Endothelial cell (in vitro differentiated cells): Measurements from ENCODE around the gene ALKBH5. TPM values are rescaled to one million over a fixed set of nuclear protein-coding genes. Genes with fewer than 3 reads are reported as not detected.

ENCODE experiments used
- DNase-seq: peaks from one replicate; pipeline ENCODE4 v3.0.0; 2021; ENCODE audit warnings: low spot score
- H3K27ac Mint-ChIP-seq: one replicate; pipeline ENCODE4 v1.8.0; 2021; ENCODE audit warnings: mixed read lengths, inconsistent platforms; ENCODE audit not compliant: unreplicated experiment
- H3K27me3 Mint-ChIP-seq: one replicate; pipeline ENCODE4 v1.8.0; 2021; ENCODE audit warnings: mild to moderate bottlenecking, moderate library complexity, mixed read lengths, inconsistent platforms; ENCODE audit not compliant: unreplicated experiment
- H3K36me3 Mint-ChIP-seq: one replicate; pipeline ENCODE4 v1.8.0; 2021; ENCODE audit warnings: mild to moderate bottlenecking, low read depth, mixed read lengths, inconsistent platforms; ENCODE audit not compliant: unreplicated experiment
- H3K4me1 Mint-ChIP-seq: one replicate; pipeline ENCODE4 v1.8.0; 2021; ENCODE audit warnings: mild to moderate bottlenecking, mixed read lengths, inconsistent platforms; ENCODE audit not compliant: unreplicated experiment
- H3K4me3 Mint-ChIP-seq: one replicate; pipeline ENCODE4 v1.8.0; 2021; ENCODE audit warnings: mild to moderate bottlenecking, mixed read lengths, inconsistent platforms; ENCODE audit not compliant: unreplicated experiment
- H3K9me3 Mint-ChIP-seq: one replicate; pipeline ENCODE4 v1.8.0; 2021; ENCODE audit warnings: mixed read lengths, inconsistent platforms; ENCODE audit not compliant: unreplicated experiment
- CTCF ChIP-seq: fragments of 200-600 bp; sonication (generic); IDR thresholded peaks from one replicate; pipeline ENCODE4 v1.5.0; 2021; ENCODE audit warnings: antibody characterized with exemption; ENCODE audit not compliant: unreplicated experiment
- total RNA-seq: library from RNA; stranded (reverse); fragmentation: NEBNext Ultra II Directional; extraction: Animal tissue kit (Norgen Biotek cat#: 25700); gene quantifications from one replicate; pipeline ENCODE4 v1.2.1, GENCODE V29; 2021; ENCODE audit not compliant: unreplicated experiment

The ALKBH5 gene
- total RNA-seq, 1 donor from 2014 or later: 55.3 TPM

GRCh38 chr17:18254888-18255649 lies 71.4 kb downstream of the ALKBH5 start:
- no peak overlapping the region for H3K27ac Mint-ChIP-seq
- peaks cover 15% of the 10 kb centered on the region for H3K4me1 Mint-ChIP-seq
- no peaks in the 10 kb centered on the region for H3K9me3 Mint-ChIP-seq
- no peak for DNase-seq
- peaks cover 9% of the 10 kb centered on the region for H3K27me3 Mint-ChIP-seq
- no peak for TF ChIP-seq CTCF
- peaks cover 26% of the 10 kb centered on the region for H3K36me3 Mint-ChIP-seq
- H3K4me3 Mint-ChIP-seq: peak overlapping the region; percentile 25

- no peak for TF ChIP-seq CTCF
- no peak for DNase-seq
- Mint-ChIP-seq H3K4me1 (peaks cover 15% of the 10 kb centered on the region), H3K36me3 (peaks cover 16% of the 10 kb centered on the region), H3K27ac (no peak overlapping the region), H3K27me3 (peaks cover 8% of the 10 kb centered on the region), H3K4me3 (no peak overlapping the region), H3K9me3 (no peaks in the 10 kb centered on the region)
These were observed 72.7 kb downstream of the ALKBH5 start for GRCh38 chr17:18256351-18256750.

GRCh38 chr17:18256776-18257175 lies 73.1 kb downstream of the ALKBH5 start:
- no peaks in the 10 kb centered on the region for H3K9me3 Mint-ChIP-seq
- no peak for TF ChIP-seq CTCF
- H3K27me3 Mint-ChIP-seq: peaks cover 8% of the 10 kb centered on the region
- H3K4me3 Mint-ChIP-seq: peak overlapping the region; percentile 97
- H3K36me3 Mint-ChIP-seq: peaks cover 13% of the 10 kb centered on the region
- H3K27ac Mint-ChIP-seq: no peak overlapping the region
- DNase-seq: no peak
- peaks cover 15% of the 10 kb centered on the region for H3K4me1 Mint-ChIP-seq

GRCh38 chr17:18257268-18257981 lies 73.8 kb downstream of the ALKBH5 start:
- peak; percentile 43 for DNase-seq
- peaks cover 8% of the 10 kb centered on the region for H3K27me3 Mint-ChIP-seq
- peak overlapping the region; percentile 97 for H3K4me3 Mint-ChIP-seq
- no peak for TF ChIP-seq CTCF
- H3K4me1 Mint-ChIP-seq: peaks cover 15% of the 10 kb centered on the region
- H3K9me3 Mint-ChIP-seq: no peaks in the 10 kb centered on the region
- H3K36me3 Mint-ChIP-seq: peaks cover 11% of the 10 kb centered on the region
- H3K27ac Mint-ChIP-seq: peak overlapping the region; percentile 89

GRCh38 chr17:18257982-18258355 lies 74.3 kb downstream of the ALKBH5 start:
- DNase-seq: peak; percentile 67
- no peak for TF ChIP-seq CTCF
- peaks cover 15% of the 10 kb centered on the region for H3K4me1 Mint-ChIP-seq

More at GRCh38 chr17:18257982-18258355, 74.3 kb downstream of the ALKBH5 start:
- H3K27ac Mint-ChIP-seq: peak overlapping the region; percentile 89
- H3K27me3 Mint-ChIP-seq: peaks cover 9% of the 10 kb centered on the region
- no peaks in the 10 kb centered on the region for H3K9me3 Mint-ChIP-seq
- peak overlapping the region; percentile 97 for H3K4me3 Mint-ChIP-seq
- H3K36me3 Mint-ChIP-seq: peaks cover 7% of the 10 kb centered on the region
